GM10248 (cell line): ENCODE data around the gene UBAP2L.

Source experiments
- CTCF ChIA-PET: fragments of 300-600 bp; sonication (Branson Sonifier 250); formaldehyde crosslinking; extraction: SDS; loops from one replicate; lab custom pipeline; 2021; ENCODE audit warnings: antibody characterized with exemption; lab: Yijun Ruan, JAX
- POLR2A ChIA-PET: fragments of 350-650 bp; sonication (Branson Sonifier 250); formaldehyde crosslinking; extraction: SDS; loops from one replicate; lab custom pipeline; 2020; ENCODE audit warnings: antibody characterized with exemption; lab: Yijun Ruan, JAX
- DNase-seq: peaks from one replicate; pipeline ENCODE4 v3.0.0; 2012; ENCODE audit errors: extremely low spot score
- TF ChIP-seq, protein P1 (sequence below): IDR thresholded peaks from 2 replicates; pipeline ENCODE4 v1.5.1; 2012; ENCODE audit warnings: mild to moderate bottlenecking, low read depth; ENCODE audit errors: extremely low read depth, missing control alignments, control extremely low read depth

The UBAP2L gene

DNA sequence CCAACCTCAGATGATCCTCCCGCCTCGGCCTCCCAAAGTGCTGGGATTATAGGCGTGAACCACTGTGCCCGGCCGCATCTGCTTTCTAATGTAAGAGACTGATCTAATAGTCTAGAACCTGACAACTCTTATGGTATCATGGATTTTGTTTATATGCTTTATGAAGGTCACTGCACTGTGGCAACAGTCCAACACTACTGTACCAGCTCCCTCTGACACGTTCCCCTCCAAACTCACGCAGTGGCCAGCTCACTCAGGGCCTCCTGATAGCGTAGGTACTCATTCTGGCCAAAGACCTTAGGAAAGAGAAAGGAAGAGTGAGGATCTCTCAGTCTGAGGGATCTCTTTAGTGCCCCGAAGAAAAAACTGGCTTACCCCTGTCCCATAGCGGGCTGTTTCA is 8.7 kb upstream of the UBAP2L start:
- CTCF ChIA-PET = interaction anchor here (1.1 to 2.2 kb wide), 2 partner anchors 13 to 22 kb away, joined by 3 to 11 read pairs; no protein-coding TSS in a partner anchor

DNA sequence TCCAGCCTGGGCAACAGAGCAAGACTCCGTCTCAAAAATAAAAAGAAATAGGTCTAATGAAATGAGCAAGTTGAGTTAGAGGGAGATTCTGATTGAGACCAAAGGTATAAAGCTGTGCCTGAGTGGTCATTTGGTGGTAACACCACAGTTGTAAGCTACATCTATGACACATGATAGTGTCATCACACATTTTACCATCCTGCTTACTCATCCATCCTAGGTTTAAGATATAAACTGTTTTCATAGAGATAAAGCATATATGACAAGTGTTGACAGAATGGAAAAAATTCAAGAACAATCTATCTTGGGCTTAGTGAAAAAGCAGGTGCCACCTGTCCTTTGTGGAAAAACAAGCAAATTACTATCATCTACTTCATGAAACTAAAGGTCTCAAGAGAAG is 7.5 kb upstream of the UBAP2L start:
- TF ChIP-seq, protein P1, sequence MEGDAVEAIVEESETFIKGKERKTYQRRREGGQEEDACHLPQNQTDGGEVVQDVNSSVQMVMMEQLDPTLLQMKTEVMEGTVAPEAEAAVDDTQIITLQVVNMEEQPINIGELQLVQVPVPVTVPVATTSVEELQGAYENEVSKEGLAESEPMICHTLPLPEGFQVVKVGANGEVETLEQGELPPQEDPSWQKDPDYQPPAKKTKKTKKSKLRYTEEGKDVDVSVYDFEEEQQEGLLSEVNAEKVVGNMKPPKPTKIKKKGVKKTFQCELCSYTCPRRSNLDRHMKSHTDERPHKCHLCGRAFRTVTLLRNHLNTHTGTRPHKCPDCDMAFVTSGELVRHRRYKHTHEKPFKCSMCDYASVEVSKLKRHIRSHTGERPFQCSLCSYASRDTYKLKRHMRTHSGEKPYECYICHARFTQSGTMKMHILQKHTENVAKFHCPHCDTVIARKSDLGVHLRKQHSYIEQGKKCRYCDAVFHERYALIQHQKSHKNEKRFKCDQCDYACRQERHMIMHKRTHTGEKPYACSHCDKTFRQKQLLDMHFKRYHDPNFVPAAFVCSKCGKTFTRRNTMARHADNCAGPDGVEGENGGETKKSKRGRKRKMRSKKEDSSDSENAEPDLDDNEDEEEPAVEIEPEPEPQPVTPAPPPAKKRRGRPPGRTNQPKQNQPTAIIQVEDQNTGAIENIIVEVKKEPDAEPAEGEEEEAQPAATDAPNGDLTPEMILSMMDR = no peak
- POLR2A ChIA-PET = no interaction called here
- DNase-seq = no peak
- CTCF ChIA-PET = interaction anchor here (1.4 to 2.1 kb wide), 3 partner anchors 9 to 29 kb away, joined by 3 to 8 read pairs (median 6); no protein-coding TSS in a partner anchor

More for the DNA sequence above, 8.7 kb upstream of the UBAP2L start:
- TF ChIP-seq, protein P1 = no peak
- DNase-seq = no peak
- POLR2A ChIA-PET = no interaction called here

DNA sequence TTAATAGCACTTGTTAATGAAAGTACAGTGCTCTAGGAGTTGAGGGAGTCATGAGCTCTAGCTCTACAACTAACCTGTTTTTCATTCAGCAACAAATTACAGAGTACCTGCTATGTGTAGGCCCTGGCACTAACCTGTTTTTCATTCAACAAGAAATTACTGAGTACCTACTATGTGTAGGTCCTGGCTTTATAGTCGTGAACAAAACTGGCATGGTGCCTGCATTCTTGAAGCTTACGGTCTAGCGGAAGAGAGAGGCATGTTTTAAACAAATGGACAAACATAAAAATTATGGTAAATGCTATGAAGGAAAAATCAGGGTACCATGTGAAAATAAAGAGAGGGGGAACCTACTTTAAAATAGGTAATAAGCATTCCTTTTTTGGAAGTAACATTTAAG is 2.2 kb upstream of the UBAP2L start:
- DNase-seq = no peak
- ChIA-PET CTCF (interaction anchor here (0.8 to 2.3 kb wide), 11 partner anchors 11 to 328 kb away, joined by 3 to 7 read pairs (median 3); no protein-coding TSS in a partner anchor), POLR2A (interaction anchor here (0.6 kb wide), 1 partner anchor 406 kb away, joined by 5 read pairs; no protein-coding TSS in a partner anchor)
- TF ChIP-seq, protein P1 = no peak

DNA sequence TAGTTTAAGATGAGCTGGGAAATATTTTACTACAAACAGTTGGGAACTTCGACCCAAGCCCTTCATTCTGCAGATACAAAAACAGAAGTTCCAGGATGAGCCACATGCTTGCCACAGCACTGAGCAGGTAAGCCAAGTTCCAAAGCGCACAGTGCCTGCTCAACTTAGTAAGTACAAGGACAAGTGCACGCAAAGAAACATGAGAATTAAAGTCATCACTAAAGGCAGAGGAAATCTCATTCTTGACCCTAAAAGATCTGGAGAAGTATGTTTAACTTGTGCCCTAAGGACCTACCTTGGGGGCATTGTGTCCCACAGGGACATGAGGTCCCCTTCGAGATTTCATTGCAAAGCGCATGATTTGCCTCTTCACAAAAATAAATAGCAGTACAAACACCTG is 1.2 kb upstream of the UBAP2L start:
- no peak for DNase-seq
- TF ChIP-seq, protein P1 = no peak
- ChIA-PET POLR2A (interaction anchor here (0.6 to 1.3 kb wide), 3 partner anchors 26 to 198 kb away, joined by 3 to 7 read pairs (median 4); no protein-coding TSS in a partner anchor), CTCF (interaction anchor here (1.2 to 2.3 kb wide), 8 partner anchors 12 to 115 kb away, joined by 3 to 8 read pairs (median 4); no protein-coding TSS in a partner anchor)

DNA sequence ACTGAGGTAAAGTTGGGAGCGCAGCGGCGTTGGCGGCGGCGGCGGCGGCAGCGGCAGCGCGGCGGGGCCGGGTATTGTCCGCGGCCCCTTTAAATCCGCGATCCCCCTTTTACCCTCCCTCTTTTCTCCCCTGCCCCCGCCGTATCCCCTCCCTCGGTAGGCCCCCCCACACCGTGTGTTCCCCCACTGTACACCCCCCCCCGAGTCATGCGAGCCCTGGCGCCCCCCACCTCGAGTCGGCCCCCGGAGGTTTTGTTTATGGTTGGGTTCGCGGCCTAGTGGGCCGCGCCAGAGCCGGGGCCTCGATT is 169 bp downstream of the UBAP2L start:
- POLR2A ChIA-PET = interaction anchor here (0.5 to 1.3 kb wide), 8 partner anchors 10 to 231 kb away, joined by 3 to 7 read pairs (median 4); partner anchors contain the start of gene RPS27
- no peak for DNase-seq
- CTCF ChIA-PET = interaction anchor here (1.1 to 2.3 kb wide), 3 partner anchors 21 to 51 kb away, joined by 3 to 8 read pairs (median 4); no protein-coding TSS in a partner anchor

DNA sequence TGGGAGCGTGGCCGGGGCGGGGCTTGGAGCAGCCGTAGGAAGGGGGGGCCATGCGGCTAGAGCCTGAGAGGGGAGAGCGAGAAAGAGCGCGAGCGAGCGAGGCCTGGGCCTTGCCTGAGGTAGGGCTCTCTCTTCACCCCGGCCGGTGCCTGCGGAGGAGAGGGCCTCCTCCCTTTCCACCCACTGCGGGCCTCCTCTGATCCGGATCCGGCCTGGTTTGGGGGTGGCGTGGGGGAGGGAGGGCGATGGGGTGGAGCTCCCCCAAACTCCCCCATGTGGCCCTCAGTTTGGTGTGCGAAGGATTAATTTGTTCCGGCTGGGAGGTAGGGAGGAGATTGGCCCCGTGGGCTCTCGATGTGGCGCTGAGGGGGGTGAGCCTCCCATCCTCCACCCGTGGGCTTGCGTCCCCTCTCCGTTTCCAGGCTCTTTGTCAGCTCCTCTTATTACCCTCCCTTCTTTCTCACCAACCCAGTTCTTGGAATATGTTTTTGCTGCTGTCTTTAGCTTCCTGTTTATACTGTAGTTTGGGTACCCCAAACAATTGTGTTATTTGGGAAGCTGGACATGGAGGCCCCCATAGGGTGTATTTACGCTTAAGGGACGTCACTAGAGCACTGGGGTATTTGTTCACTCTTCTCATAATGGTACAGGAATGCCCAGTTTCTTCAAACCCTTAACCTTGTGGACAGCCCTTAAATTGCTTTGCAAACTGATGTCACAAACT is 685 bp downstream of the UBAP2L start:
- ChIA-PET CTCF (interaction anchor here (1.3 to 2.3 kb wide), 4 partner anchors 21 to 51 kb away, joined by 3 to 8 read pairs (median 4); no protein-coding TSS in a partner anchor), POLR2A (interaction anchor here (0.5 to 1.5 kb wide), 7 partner anchors 26 to 1690 kb away, joined by 3 to 4 read pairs (median 3); partner anchors contain the start of genes RIT1 and RPS27)
- TF ChIP-seq, protein P1 = no peak
- DNase-seq = peak; percentile 69

More for the DNA sequence above, 169 bp downstream of the UBAP2L start:
- TF ChIP-seq, protein P1 = no peak
